SK-N-SH (cell line): ENCODE measurements around the gene DPYSL4. TPM values are rescaled to one million over a fixed set of nuclear protein-coding genes. Genes with fewer than 3 reads are reported as not detected.

ENCODE experiments used
- CTCF ChIA-PET: fragments of 300-600, 350-600 bp; formaldehyde crosslinking; extraction: SDS; loops from one replicate; lab custom pipeline; 2021; lab: Yijun Ruan, JAX
- POLR2A ChIA-PET: fragments of 350-600 bp; sonication (Branson Sonifier 250); formaldehyde crosslinking; extraction: SDS; loops from one replicate; lab custom pipeline; 2020; ENCODE audit warnings: antibody characterized with exemption, inconsistent platforms; lab: Yijun Ruan, JAX
- DNase-seq: peaks from one replicate; pipeline ENCODE4 v3.0.0; 2012
- H2AFZ ChIP-seq: fragments of 200-600 bp; sonication (generic); 2 replicates; pipeline ENCODE4 v1.8.1; 2016; ENCODE audit warnings: antibody characterized with exemption, mild to moderate bottlenecking, low read depth
- H3F3A ChIP-seq: fragments of 200-600 bp; sonication (generic); replicated peaks from 2 replicates; pipeline ENCODE3; 2016; ENCODE audit warnings: antibody characterized with exemption, mild to moderate bottlenecking; ENCODE audit not compliant: insufficient read depth
- H3K27ac ChIP-seq, 2 experiments: fragments of 200-500 bp in 1 of 2; fragments of 200-600 bp in 1 of 2; sonication (Bioruptor generic) in 1 of 2; sonication (generic), shearing (Covaris generic) in 1 of 2; 2 replicates each; pipeline versions ENCODE4 v1.5.1 to v1.6.1; 2014 to 2016; ENCODE audit warnings: low read depth in 2 of 2, inconsistent platforms in 1 of 2, low read length in 1 of 2, mild to moderate bottlenecking in 1 of 2, mixed read lengths in 1 of 2
- H3K27me3 ChIP-seq: fragments of 200-600 bp; sonication (generic), shearing (Covaris generic); 2 replicates; pipeline ENCODE4 v1.6.1; 2016; ENCODE audit warnings: mixed run types; ENCODE audit not compliant: insufficient read depth
- H3K36me3 ChIP-seq, 2 experiments: fragments of 200-500 bp in 1 of 2; fragments of 200-600 bp in 1 of 2; sonication (Bioruptor generic) in 1 of 2; sonication (generic) in 1 of 2; replicated peaks in 1 of 2; 2 replicates each; pipeline versions ENCODE3 to v1.5.1; 2014 to 2016; ENCODE audit warnings: low read length in 1 of 2, mild to moderate bottlenecking in 1 of 2; ENCODE audit not compliant: insufficient read depth in 2 of 2, control insufficient read depth in 1 of 2
- H3K4me1 ChIP-seq, 2 experiments: fragments of 200-500 bp in 1 of 2; fragments of 200-600 bp in 1 of 2; sonication (Bioruptor generic) in 1 of 2; sonication (generic), shearing (Covaris generic) in 1 of 2; 2 replicates each; pipeline versions ENCODE4 v1.5.1 to v1.6.1; 2014 to 2016; ENCODE audit warnings: low read depth in 1 of 2, low read length in 1 of 2, mixed run types in 1 of 2; ENCODE audit not compliant: insufficient read depth in 2 of 2, control insufficient read depth in 1 of 2
- H3K4me2 ChIP-seq: fragments of 200-600 bp; sonication (generic), shearing (Covaris generic); 2 replicates; pipeline ENCODE4 v1.6.1; 2017; ENCODE audit warnings: mixed run types
- H3K4me3 ChIP-seq, 2 experiments: fragments of 200-500 bp in 1 of 2; fragments of 200-600 bp in 1 of 2; sonication (Bioruptor generic) in 1 of 2; sonication (generic), shearing (Covaris generic) in 1 of 2; 2 replicates each; pipeline versions ENCODE4 v1.5.1 to v1.8.1; 2014 to 2016; ENCODE audit warnings: low read depth in 2 of 2, inconsistent platforms in 1 of 2, low read length in 1 of 2, mild to moderate bottlenecking in 1 of 2, mixed read lengths in 1 of 2, moderate library complexity in 1 of 2
- H3K79me2 ChIP-seq: fragments of 200-600 bp; sonication (generic); 2 replicates; pipeline ENCODE4 v1.8.1; 2017; ENCODE audit warnings: mild to moderate bottlenecking; ENCODE audit not compliant: insufficient read depth
- H3K9ac ChIP-seq: fragments of 200-600 bp; sonication (generic); 2 replicates; pipeline ENCODE4 v1.6.1; 2017; ENCODE audit warnings: mixed run types
- H3K9me2 ChIP-seq: fragments of 200-600 bp; sonication (generic); 2 replicates; pipeline ENCODE4 v1.6.1; 2017; ENCODE audit warnings: mixed run types
- H3K9me3 ChIP-seq: fragments of 200-600 bp; sonication (generic); 2 replicates; pipeline ENCODE4 v1.6.1; 2017; ENCODE audit warnings: mixed run types, mild to moderate bottlenecking, moderate library complexity
- H4K20me1 ChIP-seq: fragments of 200-600 bp; sonication (generic); 2 replicates; pipeline ENCODE4 v1.6.1; 2017; ENCODE audit warnings: mild to moderate bottlenecking, mixed run types; ENCODE audit not compliant: insufficient read depth
- EP300 ChIP-seq, 2 experiments: IDR thresholded peaks; 2 replicates each; pipeline versions ENCODE4 v1.4.0 to v1.6.1; 2012; ENCODE audit warnings: borderline replicate concordance in 1 of 2, low read depth in 1 of 2, low read length in 1 of 2
- EZH2phosphoT487 ChIP-seq: fragments of 200-600 bp; sonication (generic); IDR thresholded peaks from 2 replicates; pipeline ENCODE4 v1.6.1; 2017; ENCODE audit warnings: low read depth, mixed run types, mild to moderate bottlenecking, antibody characterized with exemption, moderate library complexity, borderline replicate concordance
- FOXJ3 ChIP-seq: sonication (generic); formaldehyde crosslinking; IDR thresholded peaks from 2 replicates; pipeline ENCODE4 v1.5.1; 2020; ENCODE audit warnings: mild to moderate bottlenecking, missing genetic modification reagents
- IRF3 ChIP-seq: fragments of 150-350 bp; IDR thresholded peaks from 2 replicates; pipeline ENCODE4 v1.6.1; 2016; ENCODE audit warnings: mild to moderate bottlenecking, low read depth, low read length
- MEF2A ChIP-seq: IDR thresholded peaks from 2 replicates; pipeline ENCODE4 v1.4.0; 2012; ENCODE audit warnings: low read depth, borderline replicate concordance
- NFIC ChIP-seq: IDR thresholded peaks from 2 replicates; pipeline ENCODE4 v1.4.0; 2012; ENCODE audit warnings: borderline replicate concordance
- RAD21 ChIP-seq: IDR thresholded peaks from 2 replicates; pipeline ENCODE4 v1.6.1; 2012; ENCODE audit warnings: mild to moderate bottlenecking, low read length
- RCOR1 ChIP-seq: fragments of 150-350 bp; IDR thresholded peaks from 2 replicates; pipeline ENCODE4 v1.6.1; 2017; ENCODE audit warnings: antibody characterized with exemption, low read length
- REST ChIP-seq: IDR thresholded peaks from 2 replicates; pipeline ENCODE4 v1.6.1; 2012; ENCODE audit warnings: mild to moderate bottlenecking, low read depth, low read length, moderate library complexity
- USF1 ChIP-seq: IDR thresholded peaks from 2 replicates; pipeline ENCODE4 v1.4.0; 2012; ENCODE audit warnings: low read depth, borderline replicate concordance
- ZBTB33 ChIP-seq: IDR thresholded peaks from 2 replicates; pipeline ENCODE4 v1.4.0; 2012; ENCODE audit warnings: low read depth, borderline replicate concordance
- WGBS: methylation state at CpG from one replicate; pipeline ENCODE4 v1.1.6; 2017; ENCODE audit warnings: low lambda C conversion rate; 5-methylcytosine and 5-hydroxymethylcytosine counted together
- polyA plus RNA-seq, 3 experiments: library from polyadenylated mRNA; depleted of rRNA; stranded (reverse); fragments of >200 nt; gene quantifications; 2 replicates each; pipeline ENCODE4 v1.2.3, GENCODE V29; 2012

The DPYSL4 gene
- polyA plus RNA-seq, 1 of the 3 experiments (the other 2 are of a cell fraction), result 21.8 TPM

GRCh38 chr10:132157101-132157500, 29.6 kb upstream of the DPYSL4 start:
- Histone ChIP-seq H3K79me2 (no peaks in the 10 kb centered on the region), H3K27me3 (no peaks in the 10 kb centered on the region), H2AFZ (no peak overlapping the region), H3K9ac (no peak overlapping the region), H3K4me1 (peaks cover 0 to 9% of the 10 kb centered on the region in 2 experiments; a peak in 1 of 4 replicates), H3K36me3 (no peaks in the 10 kb centered on the region), H4K20me1 (no peaks in the 10 kb centered on the region), H3K9me3 (no peaks in the 10 kb centered on the region), H3K4me2 (no peak overlapping the region), H3F3A (no peaks in the 10 kb centered on the region), H3K4me3 (no peak overlapping the region), H3K27ac (no peak overlapping the region), H3K9me2 (no peaks in the 10 kb centered on the region)
- WGBS, result 65% methylated on average over 6 of the region's 8 CpGs
- ChIA-PET CTCF (interaction anchor here (1.9 to 2.6 kb wide), 2 partner anchors 11 to 14 kb away, joined by 5 to 16 read pairs; no protein-coding TSS in a partner anchor), POLR2A (no interaction called here)
- DNase-seq, result no peak
- TF ChIP-seq RCOR1 (no peak), EP300 (IDR thresholded peaks at IDR 0.05; ENCODE audit: borderline replicate concordance in 1 of 2, low read depth in 1 of 2, low read length in 1 of 2) (no peak), ZBTB33 (no peak), MEF2A (no peak), RAD21 (no peak), IRF3 (no peak), NFIC (no peak), FOXJ3 (CRISPR knock-in tag) (no peak), USF1 (no peak), REST (no peak), EZH2phosphoT487 (no peak)
